NB4 (cell line): Measurements from ENCODE around the gene ADAMTS18.

ENCODE experiments used
- DNase-seq: peaks from one replicate; pipeline ENCODE4 v3.0.0; 2010; ENCODE audit warnings: low read depth
- H3K4me3 ChIP-seq: one replicate; pipeline ENCODE4 v1.5.1; 2011; ENCODE audit warnings: mild to moderate bottlenecking, low read depth, low read length, moderate library complexity
- MYC ChIP-seq: IDR thresholded peaks from 2 replicates; pipeline ENCODE4 v1.6.1; 2011; ENCODE audit warnings: low read depth, low read length
- POLR2A ChIP-seq: IDR thresholded peaks from 2 replicates; pipeline ENCODE4 v1.6.1; 2011; ENCODE audit warnings: mild to moderate bottlenecking; ENCODE audit not compliant: insufficient read length; ENCODE audit errors: extremely low read depth
- TF ChIP-seq, protein P1 (sequence below): IDR thresholded peaks from one replicate; pipeline ENCODE4 v1.5.1; 2012; ENCODE audit warnings: low read depth, low read length
- TF ChIP-seq, protein P2 (sequence below): IDR thresholded peaks from 2 replicates; pipeline ENCODE4 v1.6.1; 2011; ENCODE audit warnings: low read depth, low read length

Gene ADAMTS18

DNA sequence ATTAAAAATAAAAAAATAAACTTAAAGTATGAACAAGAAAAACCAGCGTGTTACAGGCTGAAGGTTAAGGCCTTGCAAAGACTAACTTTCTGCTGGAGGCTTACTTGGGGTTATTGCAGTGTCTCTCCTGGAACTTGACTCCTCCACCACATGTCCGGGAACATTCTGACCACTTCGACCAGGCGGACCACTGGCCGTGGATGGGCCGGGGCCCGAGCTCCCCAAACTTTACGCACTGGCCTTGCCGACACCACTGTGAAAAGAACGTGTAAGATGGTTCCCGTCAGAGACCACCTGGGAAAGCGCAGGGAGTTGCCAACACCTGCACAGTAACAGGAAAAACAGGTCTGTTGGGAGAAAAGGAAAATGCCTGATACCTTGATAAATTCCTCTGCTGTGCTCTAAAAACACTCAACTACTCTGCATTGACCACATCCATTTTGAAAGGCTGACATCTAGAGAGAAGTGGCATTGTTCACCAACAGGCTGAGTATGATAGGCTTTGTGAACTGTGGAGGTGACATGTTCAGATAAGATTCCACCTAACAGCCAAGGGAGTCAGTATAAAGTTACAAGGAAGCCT, 99.1 kb downstream of the ADAMTS18 start:
- H3K4me3 ChIP-seq, result no peak overlapping the region
- TF ChIP-seq, protein P1, sequence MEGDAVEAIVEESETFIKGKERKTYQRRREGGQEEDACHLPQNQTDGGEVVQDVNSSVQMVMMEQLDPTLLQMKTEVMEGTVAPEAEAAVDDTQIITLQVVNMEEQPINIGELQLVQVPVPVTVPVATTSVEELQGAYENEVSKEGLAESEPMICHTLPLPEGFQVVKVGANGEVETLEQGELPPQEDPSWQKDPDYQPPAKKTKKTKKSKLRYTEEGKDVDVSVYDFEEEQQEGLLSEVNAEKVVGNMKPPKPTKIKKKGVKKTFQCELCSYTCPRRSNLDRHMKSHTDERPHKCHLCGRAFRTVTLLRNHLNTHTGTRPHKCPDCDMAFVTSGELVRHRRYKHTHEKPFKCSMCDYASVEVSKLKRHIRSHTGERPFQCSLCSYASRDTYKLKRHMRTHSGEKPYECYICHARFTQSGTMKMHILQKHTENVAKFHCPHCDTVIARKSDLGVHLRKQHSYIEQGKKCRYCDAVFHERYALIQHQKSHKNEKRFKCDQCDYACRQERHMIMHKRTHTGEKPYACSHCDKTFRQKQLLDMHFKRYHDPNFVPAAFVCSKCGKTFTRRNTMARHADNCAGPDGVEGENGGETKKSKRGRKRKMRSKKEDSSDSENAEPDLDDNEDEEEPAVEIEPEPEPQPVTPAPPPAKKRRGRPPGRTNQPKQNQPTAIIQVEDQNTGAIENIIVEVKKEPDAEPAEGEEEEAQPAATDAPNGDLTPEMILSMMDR, result no peak
- TF ChIP-seq POLR2A, result no peak
- TF ChIP-seq, protein P2, sequence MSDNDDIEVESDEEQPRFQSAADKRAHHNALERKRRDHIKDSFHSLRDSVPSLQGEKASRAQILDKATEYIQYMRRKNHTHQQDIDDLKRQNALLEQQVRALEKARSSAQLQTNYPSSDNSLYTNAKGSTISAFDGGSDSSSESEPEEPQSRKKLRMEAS, result no peak
- TF ChIP-seq MYC, result no peak
- DNase-seq, result no peak

DNA sequence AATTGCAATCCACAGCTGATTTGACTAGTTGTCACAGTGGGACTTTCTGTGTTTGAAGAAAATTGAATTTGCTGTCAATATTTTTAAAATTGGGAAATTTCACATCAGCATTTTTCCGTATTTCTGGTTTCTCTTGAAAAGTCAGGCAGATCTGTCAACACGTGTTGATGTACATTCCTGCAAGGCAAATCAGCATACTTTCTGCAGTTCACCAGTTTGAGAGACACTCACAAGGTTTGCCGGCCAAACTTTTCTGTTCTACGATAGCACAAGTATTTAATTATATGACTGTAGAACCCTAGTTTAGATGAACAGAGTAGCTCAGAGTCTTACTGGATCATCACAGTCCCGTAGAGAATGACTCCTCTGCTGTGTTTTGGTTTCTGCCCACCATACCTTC, 102.0 kb downstream of the ADAMTS18 start:
- TF ChIP-seq, protein P1, result no peak
- TF ChIP-seq, protein P2, result no peak
- no peak for TF ChIP-seq POLR2A
- no peak for TF ChIP-seq MYC
- H3K4me3 ChIP-seq, result no peak overlapping the region
- no peak for DNase-seq

DNA sequence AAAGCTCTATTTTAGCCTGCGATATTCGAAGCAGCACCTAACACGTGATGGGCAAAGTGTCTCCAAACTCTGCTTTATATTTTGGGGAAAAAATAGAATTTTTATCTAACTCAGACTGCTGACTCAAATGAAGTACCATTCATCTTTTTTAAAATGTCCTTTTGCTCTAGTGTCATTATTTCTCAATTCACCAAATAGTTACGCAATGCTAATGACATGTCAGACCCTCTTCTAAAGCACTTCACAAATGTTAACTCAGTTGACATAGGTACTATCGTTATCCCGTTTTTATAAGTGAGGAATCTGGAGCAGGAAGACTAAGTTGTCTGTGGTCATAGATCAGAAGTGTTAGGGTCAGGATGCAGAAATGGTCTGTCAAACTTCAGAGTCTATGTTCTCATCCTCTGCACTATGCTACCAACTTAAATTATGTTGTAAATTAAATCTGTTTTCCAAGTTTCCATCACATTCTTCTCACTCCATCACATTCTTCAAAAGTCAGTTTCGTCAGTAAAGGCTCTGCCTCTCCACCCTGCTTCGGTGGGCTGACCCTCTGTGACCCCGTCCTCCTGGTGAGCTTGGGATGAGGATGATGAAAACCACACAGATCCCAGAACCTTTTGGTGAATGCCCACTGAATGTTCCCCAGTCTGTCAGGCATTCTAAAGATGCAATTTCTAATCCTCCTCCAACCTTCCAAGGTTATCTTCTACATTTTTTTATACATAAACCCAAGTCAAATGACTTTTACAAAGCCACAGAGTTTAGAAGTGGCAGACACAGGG, 102.8 kb downstream of the ADAMTS18 start:
- peak; percentile 10 for DNase-seq
- no peak overlapping the region for H3K4me3 ChIP-seq
- TF ChIP-seq, protein P1, result no peak
- TF ChIP-seq MYC, result no peak
- TF ChIP-seq, protein P2, result no peak
- TF ChIP-seq POLR2A, result no peak

DNA sequence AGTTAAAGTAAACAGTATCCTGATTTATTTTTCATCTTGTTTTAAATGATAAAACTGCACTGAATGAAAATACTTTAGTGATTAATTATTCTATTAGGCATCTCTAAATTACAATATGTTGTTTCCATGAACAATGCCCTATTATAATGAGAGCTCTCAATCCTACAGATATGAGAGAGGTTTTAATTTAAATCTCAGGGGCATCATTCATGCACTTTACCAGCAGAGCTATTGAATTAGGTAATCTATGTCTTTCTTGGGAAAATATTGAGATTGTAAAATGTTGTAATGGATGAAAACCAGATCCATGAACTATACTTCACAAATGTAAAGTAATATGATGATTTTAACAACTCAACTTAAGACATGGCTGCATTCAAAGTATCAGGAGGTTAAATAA, 103.8 kb downstream of the ADAMTS18 start:
- TF ChIP-seq POLR2A (no peak), MYC (no peak)
- TF ChIP-seq, protein P2, result no peak
- TF ChIP-seq, protein P1, result no peak
- H3K4me3 ChIP-seq, result no peak overlapping the region
- DNase-seq, result no peak

DNA sequence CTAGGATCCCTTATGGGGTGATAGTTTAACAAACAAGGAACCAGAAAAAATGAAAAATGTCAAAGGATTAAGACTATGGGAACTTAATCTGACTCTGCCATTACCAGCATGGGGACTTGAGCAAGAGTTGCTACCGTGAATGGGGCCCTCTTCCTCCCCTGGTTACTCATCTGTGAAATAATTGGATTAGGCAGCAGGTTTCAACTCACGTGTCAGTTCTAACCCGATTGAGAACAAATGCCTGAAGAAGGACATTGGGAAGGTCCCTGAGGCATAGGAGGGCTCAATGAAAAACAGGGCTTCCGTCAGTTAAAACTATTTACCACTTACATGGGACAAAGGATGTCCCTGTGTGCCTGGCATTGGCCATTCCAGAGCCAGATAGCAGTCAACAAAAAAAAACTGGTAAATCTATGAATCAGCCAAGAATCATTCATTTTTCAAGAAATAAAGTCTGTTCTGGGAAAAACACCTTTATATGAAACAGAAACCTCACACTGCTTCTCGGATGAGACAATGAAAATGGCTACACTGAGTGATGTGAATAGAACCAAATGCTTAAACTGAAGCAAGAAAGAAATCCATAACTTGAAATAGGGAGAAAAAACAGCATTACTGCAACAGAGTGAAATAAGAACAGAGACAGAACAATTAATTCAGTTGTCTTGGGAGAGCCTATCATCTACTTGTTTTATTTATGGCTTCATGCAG, 104.3 kb downstream of the ADAMTS18 start:
- TF ChIP-seq, protein P2, result no peak
- TF ChIP-seq POLR2A (no peak), MYC (no peak)
- TF ChIP-seq, protein P1, result no peak
- DNase-seq, result no peak
- no peak overlapping the region for H3K4me3 ChIP-seq
